Spleen (tissue), 10 donors: Measurements from ENCODE around the gene NECAB3. TPM values are rescaled to one million over a fixed set of nuclear protein-coding genes. Genes with fewer than 3 reads are reported as not detected.

Experiments used
- polyA plus RNA-seq, 3 donors: library from polyadenylated mRNA; stranded (reverse); fragments of 200-250 nt; gene quantifications; one replicate each; pipeline ENCODE4 v1.2.1, GENCODE V29; 2013
- total RNA-seq, 7 donors: library from RNA; depleted of rRNA in 3 of 7; stranded (reverse); fragments of >200 nt in 3 of 7; fragmentation: NEBNext Ultra II Directional in 4 of 7; extraction: Animal tissue kit (Norgen Biotek cat#: 25700) in 4 of 7; gene quantifications; one replicate each; pipeline versions ENCODE4 v1.1.0 to v1.2.1, GENCODE V29; 2016 to 2021
- donor health status: healthy with polysubstance abuse.
- donor health status: DM: no; HTN: no; CAD: no; lungs with moderate emphysema.
- donor health status: DM: no; HTN: no; CAD: no.
- donor health status: Bipolar disorder and iron deficiency.
- donor health status: healthy.
- donor health status: DM: no; HTN: no; CAD: no.
- donor health status: DM: yes; HTN: yes; CAD: no.

Gene NECAB3
- total and polyA plus RNA-seq, 10 donors, result 8.6 to 39.0 (median 18.4) TPM

Other genes starting within 250 kb of the NECAB3 start
- gene SNTA1, start 230.7 kb downstream of the NECAB3 start, total RNA-seq, result 1 to 10 TPM; 2.4 to 8.7 (median 3.9) TPM
- 1 to 10 TPM; 4.3 to 6.3 (median 5.9) TPM for gene SNTA1, start 230.7 kb downstream of the NECAB3 start, polyA plus RNA-seq
- gene CBFA2T2, start 184.3 kb downstream of the NECAB3 start, total RNA-seq, result 10 to 100 TPM; 17.0 to 25.4 (median 18.9) TPM
- gene CBFA2T2, start 184.3 kb downstream of the NECAB3 start, polyA plus RNA-seq, result 1 to 10 TPM; 3.3 to 6.9 (median 4.8) TPM
- gene C20orf144, start 12.1 kb downstream of the NECAB3 start, total RNA-seq, result under 1 TPM in 1 of 7 donors, not detected in 6; 0.14 TPM
- gene C20orf144, start 12.1 kb downstream of the NECAB3 start, polyA plus RNA-seq, result under 1 TPM in 2 of 3 donors, not detected in 1; 0.06 to 0.09 TPM
- gene ACTL10, start 7.5 kb downstream of the NECAB3 start, total RNA-seq, result 1 to 10 TPM; 1.1 to 3.5 (median 2.0) TPM
- 1 to 10 TPM; 1.3 to 3.5 (median 2.9) TPM for gene ACTL10, start 7.5 kb downstream of the NECAB3 start, polyA plus RNA-seq
- gene E2F1, start 12.0 kb upstream of the NECAB3 start, total RNA-seq, result 1 to 10 TPM; 2.5 to 6.9 (median 4.5) TPM
- gene E2F1, start 12.0 kb upstream of the NECAB3 start, polyA plus RNA-seq, result 1 to 10 TPM; 3.4 to 6.2 (median 5.6) TPM
- 10 to 100 TPM in 1 of 7 donors, 1 to 10 TPM in 6; 6.1 to 14.4 (median 7.5) TPM for gene PXMP4, start 45.9 kb upstream of the NECAB3 start, total RNA-seq
- 1 to 10 TPM; 2.1 to 3.4 (median 3.4) TPM for gene PXMP4, start 45.9 kb upstream of the NECAB3 start, polyA plus RNA-seq
- 1 to 10 TPM; 3.3 to 6.7 (median 4.4) TPM for gene ZNF341, start 57.6 kb upstream of the NECAB3 start, total RNA-seq
- gene ZNF341, start 57.6 kb upstream of the NECAB3 start, polyA plus RNA-seq, result 1 to 10 TPM; 2.3 to 5.9 (median 4.9) TPM
- gene CHMP4B, start 136.9 kb upstream of the NECAB3 start, total RNA-seq, result 10 to 100 TPM; 44.9 to 79.1 (median 71.8) TPM
- 100 to 1,000 TPM in 1 of 3 donors, 10 to 100 TPM in 2; 75.0 to 118 (median 89.9) TPM for gene CHMP4B, start 136.9 kb upstream of the NECAB3 start, polyA plus RNA-seq